ENCODE measurements around the gene NOX4. TPM values are rescaled to one million over a fixed set of nuclear protein-coding genes. Genes with fewer than 3 reads are reported as not detected.
"Not testable (repeated sequence)": the region's sequence is repeated elsewhere in the genome, so short reads cannot be mapped to it uniquely, and the experiment has no call there.

NOX4 gene
- total RNA-seq, 1 experiment from 2014 or later, result not detected

DNA sequence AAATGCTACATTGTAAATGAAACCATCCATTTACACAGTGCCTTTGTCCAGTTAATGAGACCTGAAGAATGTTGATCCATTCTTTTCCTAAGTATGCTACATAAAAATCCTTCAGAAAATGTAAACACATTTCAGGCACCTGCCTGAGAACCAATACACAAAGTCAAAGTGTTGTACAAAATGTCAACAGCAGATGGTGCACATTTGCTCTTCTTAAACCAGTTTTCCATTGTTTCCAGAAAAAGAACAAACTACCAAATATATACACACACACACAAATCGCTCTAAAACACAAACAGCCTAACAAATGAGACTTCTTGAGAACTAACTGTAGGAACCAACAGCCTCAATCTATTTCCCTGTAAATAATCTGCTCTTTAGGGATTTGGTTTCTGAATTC, 157.5 kb downstream of the NOX4 start:
- CTCF ChIA-PET; BruUV-seq (replicated peaks); H3K27ac ChIP-seq; H2AFZ ChIP-seq; H3K27me3 ChIP-seq (ENCODE audit: insufficient read depth, low read depth); H3K4me2 ChIP-seq; intact Hi-C loops (cut with micrococcal nuclease; ENCODE audit: unreplicated experiment); H3F3A ChIP-seq (ENCODE audit: insufficient read depth, low read depth); DNase-seq; H3K4me1 ChIP-seq (replicated peaks; ENCODE audit: insufficient read depth); H3K4me3 ChIP-seq; H3K9me2 ChIP-seq (ENCODE audit: insufficient read depth); H3K36me3 ChIP-seq (ENCODE audit: low read depth); H3K79me2 ChIP-seq (ENCODE audit: low read depth); H4K20me1 ChIP-seq (ENCODE audit: insufficient read depth); H3K9me3 ChIP-seq (ENCODE audit: insufficient read depth, low read depth); POLR2A ChIA-PET (ENCODE audit: unreplicated experiment): not testable (repeated sequence)
- TF ChIP-seq, protein P1, sequence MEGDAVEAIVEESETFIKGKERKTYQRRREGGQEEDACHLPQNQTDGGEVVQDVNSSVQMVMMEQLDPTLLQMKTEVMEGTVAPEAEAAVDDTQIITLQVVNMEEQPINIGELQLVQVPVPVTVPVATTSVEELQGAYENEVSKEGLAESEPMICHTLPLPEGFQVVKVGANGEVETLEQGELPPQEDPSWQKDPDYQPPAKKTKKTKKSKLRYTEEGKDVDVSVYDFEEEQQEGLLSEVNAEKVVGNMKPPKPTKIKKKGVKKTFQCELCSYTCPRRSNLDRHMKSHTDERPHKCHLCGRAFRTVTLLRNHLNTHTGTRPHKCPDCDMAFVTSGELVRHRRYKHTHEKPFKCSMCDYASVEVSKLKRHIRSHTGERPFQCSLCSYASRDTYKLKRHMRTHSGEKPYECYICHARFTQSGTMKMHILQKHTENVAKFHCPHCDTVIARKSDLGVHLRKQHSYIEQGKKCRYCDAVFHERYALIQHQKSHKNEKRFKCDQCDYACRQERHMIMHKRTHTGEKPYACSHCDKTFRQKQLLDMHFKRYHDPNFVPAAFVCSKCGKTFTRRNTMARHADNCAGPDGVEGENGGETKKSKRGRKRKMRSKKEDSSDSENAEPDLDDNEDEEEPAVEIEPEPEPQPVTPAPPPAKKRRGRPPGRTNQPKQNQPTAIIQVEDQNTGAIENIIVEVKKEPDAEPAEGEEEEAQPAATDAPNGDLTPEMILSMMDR (conservative IDR thresholded peaks at IDR 0.05), result peak; percentile 35; the same call in 1 of the 2 replicates

DNA sequence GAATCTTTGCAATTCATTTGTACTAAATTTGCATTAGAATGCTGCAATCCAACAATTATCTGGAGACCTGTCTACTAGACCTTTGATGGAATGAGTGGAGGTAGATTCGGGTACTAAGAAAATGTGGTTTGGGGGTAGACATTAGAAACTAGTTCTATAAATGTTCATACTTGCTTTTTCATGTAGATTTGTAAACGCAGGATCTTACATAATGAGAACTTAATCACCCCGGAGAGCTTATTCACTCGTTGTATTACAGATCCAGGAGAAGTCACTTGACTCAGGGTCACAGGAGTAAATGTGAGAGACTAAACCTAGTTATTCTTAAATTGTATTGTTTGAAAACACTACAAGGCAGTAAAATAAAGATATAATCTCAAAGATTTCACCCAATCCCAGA, 159.2 kb downstream of the NOX4 start:
- intact Hi-C loops (cut with micrococcal nuclease; ENCODE audit: unreplicated experiment); H3K9me3 ChIP-seq (ENCODE audit: insufficient read depth, low read depth); CTCF ChIA-PET; H3K36me3 ChIP-seq (ENCODE audit: low read depth); H3K4me3 ChIP-seq; H3K79me2 ChIP-seq (ENCODE audit: low read depth); H3K4me2 ChIP-seq; BruUV-seq (replicated peaks); H3K4me1 ChIP-seq (replicated peaks; ENCODE audit: insufficient read depth); H3K27me3 ChIP-seq (ENCODE audit: insufficient read depth, low read depth); H3K27ac ChIP-seq; H2AFZ ChIP-seq; POLR2A ChIA-PET (ENCODE audit: unreplicated experiment); H4K20me1 ChIP-seq (ENCODE audit: insufficient read depth); H3K9me2 ChIP-seq (ENCODE audit: insufficient read depth); DNase-seq; H3F3A ChIP-seq (ENCODE audit: insufficient read depth, low read depth): not testable (repeated sequence)

DNA sequence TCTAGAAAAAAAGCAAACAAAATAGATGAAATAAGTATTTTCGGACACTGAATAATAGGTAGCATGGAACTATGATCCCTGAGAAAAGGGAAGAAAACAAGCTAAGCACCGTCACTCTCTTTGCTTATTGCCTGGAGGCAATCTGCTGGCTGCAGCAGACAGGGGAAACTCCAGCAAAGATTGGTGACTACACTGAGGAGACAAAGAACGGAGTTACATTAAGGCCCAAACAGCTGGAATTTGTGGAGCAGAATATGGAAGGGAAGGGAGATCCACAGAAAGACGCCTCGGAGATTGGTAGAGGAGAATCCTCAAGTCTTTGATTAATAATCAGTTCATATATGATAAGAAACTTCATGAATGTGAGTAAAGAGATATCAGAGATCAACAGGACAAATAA, 163.3 kb downstream of the NOX4 start:
- H3K4me2 ChIP-seq, result no peak overlapping the region
- no peak overlapping the region for H3K27ac ChIP-seq

DNA sequence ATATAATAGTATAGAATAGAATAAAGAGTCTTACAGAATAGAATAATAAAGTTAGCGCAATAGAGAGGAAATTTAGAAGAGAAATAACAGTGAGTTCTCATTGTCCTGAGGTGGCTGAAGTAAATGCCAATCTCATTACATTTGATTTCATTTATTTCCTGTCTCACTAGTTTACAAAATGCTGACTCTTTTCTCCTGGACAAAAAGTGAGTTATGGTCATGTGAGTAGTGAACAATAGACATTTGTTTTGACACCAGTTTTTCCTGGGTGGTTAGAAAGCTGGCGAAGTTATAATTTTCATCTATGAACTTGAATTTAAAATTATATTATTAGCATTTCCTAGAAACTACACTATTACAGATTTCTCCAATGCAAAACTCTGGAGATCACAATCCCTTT, 169.8 kb downstream of the NOX4 start:
- CTCF ChIA-PET, result no interaction called here
- no peak for DNase-seq
- Histone ChIP-seq H3K36me3 (ENCODE audit: low read depth) (no peaks in the 10 kb centered on the region), H4K20me1 (ENCODE audit: insufficient read depth) (no peaks in the 10 kb centered on the region), H3K4me2 (no peak overlapping the region), H3K9me2 (ENCODE audit: insufficient read depth) (no peaks in the 10 kb centered on the region), H3F3A (ENCODE audit: insufficient read depth, low read depth) (no peaks in the 10 kb centered on the region), H3K4me1 (replicated peaks; ENCODE audit: insufficient read depth) (no peaks in the 10 kb centered on the region), H3K79me2 (ENCODE audit: low read depth) (no peaks in the 10 kb centered on the region), H2AFZ (no peak overlapping the region), H3K27me3 (ENCODE audit: insufficient read depth, low read depth) (no peaks in the 10 kb centered on the region), H3K4me3 (no peak overlapping the region), H3K9me3 (ENCODE audit: insufficient read depth, low read depth) (no peaks in the 10 kb centered on the region), H3K27ac (no peak overlapping the region)
- POLR2A ChIA-PET (ENCODE audit: unreplicated experiment), result no interaction called here
- intact Hi-C loops (cut with micrococcal nuclease; ENCODE audit: unreplicated experiment), result no loop called here
- TF ChIP-seq, protein P1 (conservative IDR thresholded peaks at IDR 0.05), result no peak
- no peak for TF ChIP-seq EZH2 (IDR thresholded peaks at IDR 0.05; ENCODE audit: low read depth)
- no TSS peak for BruUV-seq (replicated peaks)

More for the DNA sequence above, 163.3 kb downstream of the NOX4 start:
- intact Hi-C loops (cut with micrococcal nuclease; ENCODE audit: unreplicated experiment), result no loop called here
- no peaks in the 10 kb centered on the region for H3K9me2 ChIP-seq (ENCODE audit: insufficient read depth)
- no peaks in the 10 kb centered on the region for H3K79me2 ChIP-seq (ENCODE audit: low read depth)
- no peak overlapping the region for H3K4me3 ChIP-seq
- ChIA-PET CTCF (no interaction called here), POLR2A (ENCODE audit: unreplicated experiment) (no interaction called here)
- BruUV-seq (replicated peaks), result no TSS peak
- DNase-seq, result no peak
- no peak for TF ChIP-seq EZH2 (IDR thresholded peaks at IDR 0.05; ENCODE audit: low read depth)
- TF ChIP-seq, protein P1 (conservative IDR thresholded peaks at IDR 0.05), result no peak
- no peaks in the 10 kb centered on the region for H3K9me3 ChIP-seq (ENCODE audit: insufficient read depth, low read depth)
- no peaks in the 10 kb centered on the region for H3K27me3 ChIP-seq (ENCODE audit: insufficient read depth, low read depth)
- no peaks in the 10 kb centered on the region for H3K36me3 ChIP-seq (ENCODE audit: low read depth)
- H2AFZ ChIP-seq, result no peak overlapping the region
- no peaks in the 10 kb centered on the region for H4K20me1 ChIP-seq (ENCODE audit: insufficient read depth)
- no peaks in the 10 kb centered on the region for H3K4me1 ChIP-seq (replicated peaks; ENCODE audit: insufficient read depth)
- H3F3A ChIP-seq (ENCODE audit: insufficient read depth, low read depth), result no peaks in the 10 kb centered on the region

DNA sequence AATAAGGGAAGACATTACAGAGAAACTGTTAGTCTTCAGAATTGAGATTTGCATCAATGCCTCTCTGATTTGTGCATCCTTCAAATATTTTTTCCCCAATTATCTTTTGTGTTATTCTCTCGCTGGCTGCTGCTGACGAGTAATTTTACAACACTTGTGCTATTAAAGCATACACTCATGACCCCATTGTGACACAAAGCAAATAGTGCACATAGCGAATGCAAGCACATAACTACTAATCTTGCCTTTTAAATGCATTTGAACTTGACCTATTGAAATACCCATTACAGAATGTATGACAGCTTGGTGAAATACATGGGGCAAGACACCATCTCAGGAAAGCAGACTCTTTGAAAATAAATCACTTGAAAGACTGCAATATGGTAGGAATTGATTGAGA, 180.6 kb downstream of the NOX4 start:
- CTCF ChIA-PET; DNase-seq; H4K20me1 ChIP-seq (ENCODE audit: insufficient read depth); H3K9me3 ChIP-seq (ENCODE audit: insufficient read depth, low read depth); BruUV-seq (replicated peaks); H3K79me2 ChIP-seq (ENCODE audit: low read depth); H3K27me3 ChIP-seq (ENCODE audit: insufficient read depth, low read depth); H3K4me2 ChIP-seq; POLR2A ChIA-PET (ENCODE audit: unreplicated experiment); H3F3A ChIP-seq (ENCODE audit: insufficient read depth, low read depth); H3K27ac ChIP-seq; H3K36me3 ChIP-seq (ENCODE audit: low read depth); H3K9me2 ChIP-seq (ENCODE audit: insufficient read depth); H3K4me1 ChIP-seq (replicated peaks; ENCODE audit: insufficient read depth); H3K4me3 ChIP-seq; H2AFZ ChIP-seq; intact Hi-C loops (cut with micrococcal nuclease; ENCODE audit: unreplicated experiment): not testable (repeated sequence)

All from PC-9 (cell line).